HG02943 (cell line): Measurements from ENCODE around the gene SAMM50.

Source experiments
- ATAC-seq: cut with Tn5 transposase; IDR thresholded peaks from one replicate; pipeline ENCODE4 v1.9.1; 2021; ENCODE audit warnings: mild to moderate bottlenecking, low read depth, moderate library complexity; ENCODE audit not compliant: unreplicated experiment

Gene SAMM50

GRCh38 chr22:43944670-43945430 lies 10.4 kb upstream of the SAMM50 start:
- no peak for ATAC-seq

DNA sequence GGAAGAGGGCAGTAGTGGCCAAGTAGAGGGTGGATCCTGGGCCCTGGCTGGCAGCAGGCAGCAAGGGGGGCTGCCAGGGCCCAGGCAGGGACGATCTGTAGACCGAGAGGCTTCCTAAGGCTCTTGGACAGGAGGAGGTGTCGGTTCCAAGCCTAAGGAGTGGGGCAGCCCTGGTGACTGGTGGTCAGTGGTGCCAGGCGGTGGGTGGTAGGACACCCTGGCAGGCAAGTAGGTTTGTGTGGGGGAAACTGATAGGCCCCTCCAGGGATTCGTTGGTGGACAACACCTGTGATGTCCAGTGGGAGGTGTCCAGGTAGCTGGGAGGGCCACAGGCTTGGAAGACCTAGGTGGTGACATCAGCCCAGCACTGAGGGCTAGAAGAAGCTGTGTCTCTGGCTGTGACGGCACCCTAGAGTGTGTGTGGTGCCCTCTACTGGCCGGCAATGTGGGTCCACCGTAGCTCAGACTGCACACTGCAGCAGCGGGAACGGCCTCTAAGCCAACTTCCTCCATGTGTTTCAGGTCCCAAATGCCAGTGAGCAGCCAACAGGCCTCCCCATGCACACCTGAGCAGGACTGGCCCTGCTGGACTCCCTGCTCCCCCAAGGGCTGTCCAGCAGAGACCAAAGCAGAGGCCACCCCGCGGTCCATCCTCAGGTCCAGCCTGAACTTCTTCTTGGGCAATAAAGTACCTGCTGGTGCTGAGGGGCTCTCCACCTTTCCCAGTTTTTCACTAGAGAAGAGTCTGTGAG lies 9.4 kb upstream of the SAMM50 start:
- ATAC-seq, result no peak

DNA sequence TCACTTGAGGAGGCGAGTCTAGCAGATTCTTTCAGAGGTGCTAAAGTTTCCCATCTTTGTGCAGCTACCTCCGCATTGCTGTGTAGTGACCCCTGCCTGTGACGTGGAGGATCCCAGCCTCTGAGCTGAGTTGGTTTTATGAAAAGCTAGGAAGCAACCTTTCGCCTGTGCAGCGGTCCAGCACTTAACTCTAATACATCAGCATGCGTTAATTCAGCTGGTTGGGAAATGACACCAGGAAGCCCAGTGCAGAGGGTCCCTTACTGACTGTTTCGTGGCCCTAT lies 8.9 kb upstream of the SAMM50 start:
- no peak for ATAC-seq

- no peak for ATAC-seq
Observed at GRCh38 chr22:43948836-43949406, 6.3 kb upstream of the SAMM50 start.

- ATAC-seq, result no peak
Observed at GRCh38 chr22:43951391-43951790, 3.9 kb upstream of the SAMM50 start.

- ATAC-seq, result no peak
Observed at GRCh38 chr22:43951966-43952365, 3.3 kb upstream of the SAMM50 start.

DNA sequence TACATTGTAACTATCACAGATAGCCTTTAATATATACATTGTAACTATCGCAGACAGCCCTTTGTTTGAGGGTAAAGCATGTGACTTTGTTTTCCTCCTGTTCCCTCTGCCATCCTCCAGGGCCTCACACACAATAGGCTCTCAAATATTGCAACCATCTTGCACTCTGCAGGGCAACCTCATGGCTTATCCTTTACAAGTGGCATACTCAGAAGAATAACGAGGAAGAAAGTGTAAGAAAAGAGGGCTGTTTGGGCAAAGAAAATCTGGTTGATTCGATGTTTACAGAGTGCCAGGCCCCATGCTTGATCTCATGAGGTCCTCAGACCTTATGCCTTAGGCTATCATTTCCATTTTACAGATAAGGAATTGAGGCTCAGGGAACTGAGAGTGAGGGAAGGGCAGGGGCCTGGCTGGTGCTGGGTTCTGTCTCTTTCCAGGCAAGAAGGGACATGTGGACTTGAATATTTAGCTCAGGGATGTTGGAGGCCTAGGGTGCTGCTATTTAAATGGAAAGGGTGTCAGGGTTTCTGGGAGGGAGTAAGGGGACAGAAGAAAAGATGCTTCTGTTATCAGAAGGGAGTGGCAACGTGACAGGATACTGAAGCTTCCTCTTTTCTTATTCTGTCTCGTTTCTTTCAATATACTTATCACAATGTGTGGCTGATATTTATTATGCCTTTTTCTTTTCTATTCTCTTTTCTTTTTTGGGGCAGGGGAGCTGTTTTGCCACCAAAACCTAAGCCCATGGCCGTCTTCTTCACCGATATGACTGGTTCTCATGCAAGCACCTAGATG lies 1.1 kb upstream of the SAMM50 start:
- no peak for ATAC-seq

DNA sequence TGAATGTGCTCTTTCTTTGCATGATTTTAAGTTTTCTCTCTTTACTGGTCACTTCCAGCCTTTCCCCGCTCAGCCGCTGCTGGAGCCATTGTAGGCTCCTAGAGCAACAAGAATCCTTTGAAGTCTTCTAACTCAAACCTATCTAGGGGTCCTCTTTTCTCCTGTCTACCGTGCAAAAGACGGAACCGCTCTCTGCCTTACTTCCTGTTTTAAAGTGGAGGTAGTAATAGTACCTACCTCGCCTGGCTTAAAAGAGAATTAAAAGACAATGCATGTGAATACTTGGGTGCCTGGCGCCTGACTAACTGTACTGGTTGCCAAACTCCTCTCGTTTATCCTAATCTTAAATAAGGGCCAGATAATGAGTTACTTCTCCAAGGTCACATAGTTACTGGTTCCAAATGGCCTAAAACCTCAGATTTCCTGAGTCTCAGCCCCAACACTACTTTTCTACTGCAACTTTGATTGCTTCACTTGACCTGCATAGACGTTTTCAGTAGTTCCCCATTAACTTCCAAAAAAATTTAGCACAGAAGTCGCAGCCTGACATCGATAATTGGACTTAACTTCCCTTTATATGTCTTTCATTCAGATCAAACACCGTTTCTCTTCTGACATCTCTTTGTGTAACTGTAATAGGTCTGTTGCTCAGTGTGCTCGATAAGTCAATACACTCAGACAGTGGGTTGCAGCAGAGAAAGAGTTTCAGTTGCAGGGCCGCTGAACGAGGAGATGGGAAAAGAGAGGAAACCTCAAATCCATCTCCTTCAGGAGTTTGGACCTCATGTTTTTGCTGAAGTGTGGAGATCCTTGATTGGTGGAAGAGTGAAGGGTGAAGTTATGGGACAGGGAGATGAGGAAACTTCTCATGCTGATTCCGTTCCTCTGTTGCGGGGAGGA lies 891 bp downstream of the SAMM50 start:
- no peak for ATAC-seq

- no peak for ATAC-seq
Observed at GRCh38 chr22:43956805-43957463, 1.7 kb downstream of the SAMM50 start.

DNA sequence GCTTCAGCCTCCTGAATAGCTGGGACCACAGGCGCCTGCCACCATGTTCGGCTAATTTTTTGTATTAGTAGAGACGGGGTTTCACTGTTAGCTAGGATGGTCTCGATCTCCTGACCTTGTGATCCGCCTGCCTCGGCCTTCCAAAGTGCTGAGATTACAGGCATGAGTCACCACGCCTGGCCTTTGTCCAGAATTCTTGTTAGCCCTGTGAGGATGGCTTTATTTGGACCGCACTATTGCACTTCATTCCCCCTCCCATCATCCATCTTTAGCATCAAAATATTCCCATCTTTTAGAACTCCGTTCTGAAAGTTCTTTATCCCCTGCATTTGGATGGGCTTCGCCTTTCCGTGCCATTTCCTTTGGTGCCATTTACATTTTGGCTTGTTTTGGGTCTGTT lies 2.6 kb downstream of the SAMM50 start:
- no peak for ATAC-seq

DNA sequence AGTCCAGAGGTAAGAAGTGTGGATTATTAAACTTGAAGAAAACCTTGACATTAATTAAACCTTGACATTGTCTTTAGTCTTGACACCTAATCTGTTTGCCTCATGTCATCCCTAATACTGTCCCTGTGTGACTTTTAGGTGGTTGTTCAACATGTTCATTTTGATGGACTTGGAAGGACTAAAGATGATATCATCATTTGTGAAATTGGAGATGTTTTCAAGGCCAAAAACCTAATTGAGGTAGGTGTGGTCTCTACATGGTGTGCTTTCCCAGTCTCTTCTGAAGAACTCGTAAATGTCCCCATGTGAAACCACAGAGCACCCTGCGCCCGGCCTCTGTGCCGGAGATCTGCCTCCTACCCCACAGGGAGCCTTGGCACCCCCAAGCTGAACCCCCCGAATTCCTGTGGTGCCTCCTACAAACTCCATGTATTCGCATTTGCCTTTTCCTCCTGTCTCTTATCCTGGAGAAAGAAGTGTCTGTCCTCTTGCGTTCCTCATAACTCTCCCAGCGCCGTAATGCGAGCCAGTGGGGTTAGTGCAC lies 9.1 kb downstream of the SAMM50 start:
- ATAC-seq, result no peak

GRCh38 chr22:43967069-43967468 lies 11.8 kb downstream of the SAMM50 start:
- no peak for ATAC-seq

DNA sequence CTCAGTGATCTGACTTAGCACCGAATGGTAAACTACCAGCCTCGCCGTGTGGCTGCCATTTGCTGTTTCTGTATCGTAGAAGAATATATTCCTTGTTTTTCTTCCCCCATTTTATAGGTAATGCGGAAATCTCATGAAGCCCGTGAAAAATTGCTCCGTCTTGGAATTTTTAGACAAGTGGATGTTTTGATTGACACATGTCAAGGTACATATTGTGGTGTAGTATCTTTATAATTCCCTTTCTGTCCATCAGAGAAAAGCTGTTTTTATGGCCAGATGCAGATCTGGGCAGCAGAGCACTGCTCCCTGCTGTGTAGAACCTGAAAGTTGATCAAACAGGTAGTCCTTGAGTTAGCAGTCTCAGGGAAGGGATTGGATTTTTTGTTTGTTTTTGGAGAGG lies 13.4 kb downstream of the SAMM50 start:
- no peak for ATAC-seq

- ATAC-seq, result no peak
Observed at GRCh38 chr22:43969021-43969878, 14.0 kb downstream of the SAMM50 start.

GRCh38 chr22:43969989-43970755 lies 14.9 kb downstream of the SAMM50 start:
- ATAC-seq, result no peak

GRCh38 chr22:43971112-43971511 lies 15.9 kb downstream of the SAMM50 start:
- ATAC-seq, result no peak

DNA sequence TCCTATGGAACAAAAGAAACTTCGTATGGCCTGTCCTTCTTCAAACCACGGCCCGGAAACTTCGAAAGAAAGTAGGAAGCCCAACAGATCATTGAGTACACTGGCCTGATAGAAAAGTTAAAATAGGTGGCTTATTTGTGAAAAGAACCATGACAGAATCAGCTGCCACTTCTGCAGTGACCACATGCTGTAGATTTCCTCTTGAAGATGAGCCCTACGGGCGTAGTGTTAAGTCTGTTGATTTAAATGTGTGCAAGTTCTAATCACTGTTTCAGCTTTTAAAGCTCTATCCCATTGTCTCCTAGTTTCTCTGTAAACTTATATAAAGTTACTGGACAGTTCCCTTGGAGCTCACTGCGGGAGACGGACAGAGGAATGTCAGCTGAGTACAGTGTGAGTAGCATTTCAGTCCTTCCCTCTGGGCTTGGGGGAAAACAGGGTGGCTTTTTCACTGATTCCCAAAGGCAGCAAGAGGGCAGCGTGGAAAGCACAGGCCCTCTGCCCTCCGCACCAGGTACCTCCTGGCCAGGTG lies 17.8 kb downstream of the SAMM50 start:
- ATAC-seq, result no peak
